Panc1 (cell line): ENCODE measurements around the gene IFNA14. TPM values are rescaled to one million over a fixed set of nuclear protein-coding genes. Genes with fewer than 3 reads are reported as not detected.
"Not testable (repeated sequence)": the region's sequence is repeated elsewhere in the genome, so short reads cannot be mapped to it uniquely, and the experiment has no call there.

Experiments
- ATAC-seq: fragments of 200-7000 bp; cut with Tn5 transposase; 2 replicates; pipeline ENCODE4 v1.9.1; 2020; ENCODE audit warnings: mild to moderate bottlenecking, moderate library complexity
- BruUV-seq: library from RNA; stranded (reverse); fragments of 400-500 nt; replicated peaks from 2 replicates; lab custom pipeline; 2021; lab: Mats Ljungman, UMichigan
- CTCF ChIA-PET: fragments of 300-600 bp; sonication (Branson Sonifier 250); formaldehyde crosslinking; loops from one replicate; lab custom pipeline; 2022; ENCODE audit warnings: antibody characterized with exemption; lab: Charles Lee
- POLR2A ChIA-PET: fragments of 300-600 bp; sonication (Branson Sonifier 250); formaldehyde crosslinking; loops from one replicate; lab custom pipeline; 2022; ENCODE audit warnings: antibody characterized with exemption; lab: Charles Lee
- DNase-seq: peaks from one replicate; pipeline ENCODE4 v3.0.0-alpha.2; 2010; ENCODE audit warnings: low read depth, low spot score
- H3K27ac ChIP-seq: 2 replicates; pipeline ENCODE4 v1.5.1; 2011; ENCODE audit warnings: mild to moderate bottlenecking, low read length, inconsistent platforms
- H3K27me3 ChIP-seq: fragments of 200-500 bp; sonication (Bioruptor generic); 2 replicates; pipeline ENCODE4 v1.6.0; 2014; ENCODE audit warnings: low read length, inconsistent platforms; ENCODE audit not compliant: control insufficient read depth, insufficient read depth
- H3K36me3 ChIP-seq: fragments of 200-500 bp; sonication (Bioruptor generic); 2 replicates; pipeline ENCODE4 v1.5.1; 2014; ENCODE audit warnings: inconsistent platforms, mild to moderate bottlenecking, low read length, moderate library complexity; ENCODE audit not compliant: control insufficient read depth, insufficient read depth
- H3K4me1 ChIP-seq: 2 replicates; pipeline ENCODE4 v1.5.1; 2011; ENCODE audit warnings: inconsistent platforms, mild to moderate bottlenecking, low read length, moderate library complexity; ENCODE audit not compliant: control insufficient read depth, insufficient read depth
- H3K4me3 ChIP-seq, 2 experiments: 2 replicates each; pipeline ENCODE4 v1.5.1; 2011 to 2012; ENCODE audit warnings: low read depth in 2 of 2, low read length in 2 of 2, mild to moderate bottlenecking in 2 of 2, inconsistent platforms in 1 of 2, moderate library complexity in 1 of 2
- H3K9me3 ChIP-seq: fragments of 200-500 bp; sonication (Bioruptor generic); 2 replicates; pipeline ENCODE4 v1.5.1; 2014; ENCODE audit warnings: low read depth, mild to moderate bottlenecking, inconsistent platforms, low read length, moderate library complexity; ENCODE audit not compliant: control insufficient read depth, insufficient read depth
- POLR2AphosphoS5 ChIP-seq: IDR thresholded peaks from 2 replicates; pipeline ENCODE4 v1.6.1; 2012; ENCODE audit warnings: mild to moderate bottlenecking, low read depth, low read length, moderate library complexity
- SIN3A ChIP-seq: IDR thresholded peaks from 2 replicates; pipeline ENCODE4 v1.6.1; 2012; ENCODE audit warnings: low read depth, mild to moderate bottlenecking, low read length, moderate library complexity, borderline replicate concordance; ENCODE audit not compliant: insufficient read depth
- TCF7L2 ChIP-seq: IDR thresholded peaks from 2 replicates; pipeline ENCODE4 v1.6.1; 2011; ENCODE audit warnings: mild to moderate bottlenecking, low read depth, low read length, inconsistent platforms
- in situ Hi-C: cut with HindIII; loops from 2 replicates; pipeline ENCODE4 v1.10.0; 2016; ENCODE audit warnings: low sequenced_read_pairs, low pct_unique_long_range_greater_than_20kb
- intact Hi-C: fragments of 100-400 bp; cut with micrococcal nuclease; formaldehyde crosslinking; loops from one replicate; pipeline ENCODE4 v1.10.0; 2022; ENCODE audit not compliant: unreplicated experiment
- total RNA-seq: library from RNA; stranded (reverse); gene quantifications from one replicate; pipeline ENCODE4 v1.2.1, GENCODE V29; 2021; ENCODE audit not compliant: unreplicated experiment
- TF ChIP-seq, protein P1 (sequence below): fragments of 450-650 bp; IDR thresholded peaks from 2 replicates; pipeline ENCODE4 v1.5.1; 2017; ENCODE audit warnings: mild to moderate bottlenecking
- TF ChIP-seq, protein P2 (sequence below), 2 experiments: IDR thresholded peaks; 2 replicates each; pipeline ENCODE4 v1.6.1; 2011 to 2012; ENCODE audit warnings: low read depth in 2 of 2, control low read depth in 1 of 2, low read length in 1 of 2, mild to moderate bottlenecking in 1 of 2, moderate library complexity in 1 of 2; ENCODE audit not compliant: insufficient read depth in 1 of 2

Gene IFNA14
- total RNA-seq, 1 experiment from 2014 or later: not detected

DNA sequence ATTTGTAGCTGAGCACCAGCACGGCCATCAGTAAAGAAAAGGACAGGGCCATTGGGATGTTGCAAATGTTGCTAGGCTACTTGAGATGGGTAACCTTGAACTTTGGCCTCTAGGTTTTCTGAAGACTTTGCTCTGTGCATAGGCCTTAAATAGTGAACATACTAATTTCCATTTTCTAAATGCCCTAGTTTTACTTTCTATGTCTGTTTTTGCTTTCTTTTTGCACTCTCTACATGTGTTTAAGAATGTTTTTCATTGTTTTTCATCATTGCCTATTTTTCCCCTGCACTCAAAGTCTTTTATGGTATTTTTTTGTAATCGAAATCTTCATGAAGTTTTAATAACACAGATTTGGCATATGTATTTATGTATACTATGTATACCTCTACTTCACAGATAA lies 11.7 kb downstream of the IFNA14 start, which contains the start of gene IFNA17:
Gene IFNA17 (minus strand): TSS at position 101 of the 400 bp plus-strand sequence. CDS start 49 bp downstream, at position 52.
- no peak for DNase-seq
- no peak for ATAC-seq
- intact Hi-C loops: no loop called here
- H3K4me1 ChIP-seq: no peaks in the 10 kb centered on the region
- ChIA-PET POLR2A (no interaction called here), CTCF (no interaction called here)
- in situ Hi-C loops: no loop called here
- no peaks in the 10 kb centered on the region for H3K36me3 ChIP-seq
- no peaks in the 10 kb centered on the region for H3K27me3 ChIP-seq
- TF ChIP-seq POLR2AphosphoS5 (no peak), SIN3A (no peak), TCF7L2 (no peak)
- TF ChIP-seq, protein P1, sequence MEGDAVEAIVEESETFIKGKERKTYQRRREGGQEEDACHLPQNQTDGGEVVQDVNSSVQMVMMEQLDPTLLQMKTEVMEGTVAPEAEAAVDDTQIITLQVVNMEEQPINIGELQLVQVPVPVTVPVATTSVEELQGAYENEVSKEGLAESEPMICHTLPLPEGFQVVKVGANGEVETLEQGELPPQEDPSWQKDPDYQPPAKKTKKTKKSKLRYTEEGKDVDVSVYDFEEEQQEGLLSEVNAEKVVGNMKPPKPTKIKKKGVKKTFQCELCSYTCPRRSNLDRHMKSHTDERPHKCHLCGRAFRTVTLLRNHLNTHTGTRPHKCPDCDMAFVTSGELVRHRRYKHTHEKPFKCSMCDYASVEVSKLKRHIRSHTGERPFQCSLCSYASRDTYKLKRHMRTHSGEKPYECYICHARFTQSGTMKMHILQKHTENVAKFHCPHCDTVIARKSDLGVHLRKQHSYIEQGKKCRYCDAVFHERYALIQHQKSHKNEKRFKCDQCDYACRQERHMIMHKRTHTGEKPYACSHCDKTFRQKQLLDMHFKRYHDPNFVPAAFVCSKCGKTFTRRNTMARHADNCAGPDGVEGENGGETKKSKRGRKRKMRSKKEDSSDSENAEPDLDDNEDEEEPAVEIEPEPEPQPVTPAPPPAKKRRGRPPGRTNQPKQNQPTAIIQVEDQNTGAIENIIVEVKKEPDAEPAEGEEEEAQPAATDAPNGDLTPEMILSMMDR: no peak
- TF ChIP-seq, protein P2, sequence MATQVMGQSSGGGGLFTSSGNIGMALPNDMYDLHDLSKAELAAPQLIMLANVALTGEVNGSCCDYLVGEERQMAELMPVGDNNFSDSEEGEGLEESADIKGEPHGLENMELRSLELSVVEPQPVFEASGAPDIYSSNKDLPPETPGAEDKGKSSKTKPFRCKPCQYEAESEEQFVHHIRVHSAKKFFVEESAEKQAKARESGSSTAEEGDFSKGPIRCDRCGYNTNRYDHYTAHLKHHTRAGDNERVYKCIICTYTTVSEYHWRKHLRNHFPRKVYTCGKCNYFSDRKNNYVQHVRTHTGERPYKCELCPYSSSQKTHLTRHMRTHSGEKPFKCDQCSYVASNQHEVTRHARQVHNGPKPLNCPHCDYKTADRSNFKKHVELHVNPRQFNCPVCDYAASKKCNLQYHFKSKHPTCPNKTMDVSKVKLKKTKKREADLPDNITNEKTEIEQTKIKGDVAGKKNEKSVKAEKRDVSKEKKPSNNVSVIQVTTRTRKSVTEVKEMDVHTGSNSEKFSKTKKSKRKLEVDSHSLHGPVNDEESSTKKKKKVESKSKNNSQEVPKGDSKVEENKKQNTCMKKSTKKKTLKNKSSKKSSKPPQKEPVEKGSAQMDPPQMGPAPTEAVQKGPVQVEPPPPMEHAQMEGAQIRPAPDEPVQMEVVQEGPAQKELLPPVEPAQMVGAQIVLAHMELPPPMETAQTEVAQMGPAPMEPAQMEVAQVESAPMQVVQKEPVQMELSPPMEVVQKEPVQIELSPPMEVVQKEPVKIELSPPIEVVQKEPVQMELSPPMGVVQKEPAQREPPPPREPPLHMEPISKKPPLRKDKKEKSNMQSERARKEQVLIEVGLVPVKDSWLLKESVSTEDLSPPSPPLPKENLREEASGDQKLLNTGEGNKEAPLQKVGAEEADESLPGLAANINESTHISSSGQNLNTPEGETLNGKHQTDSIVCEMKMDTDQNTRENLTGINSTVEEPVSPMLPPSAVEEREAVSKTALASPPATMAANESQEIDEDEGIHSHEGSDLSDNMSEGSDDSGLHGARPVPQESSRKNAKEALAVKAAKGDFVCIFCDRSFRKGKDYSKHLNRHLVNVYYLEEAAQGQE (IDR thresholded peaks at IDR 0.05; ENCODE audit: insufficient read depth in 1 of 2, low read depth in 2 of 2, low read length in 1 of 2): no peak
- no peaks in the 10 kb centered on the region for H3K9me3 ChIP-seq
- no peak within 1 kb of the TSS for H3K4me3 ChIP-seq
- no peak within 1 kb of the TSS for H3K27ac ChIP-seq
- BruUV-seq: no TSS peak

GRCh38 chr9:21217211-21217610 lies 22.6 kb downstream of the IFNA14 start, which contains the start of gene IFNA16:
Gene IFNA16, minus strand, starts transcription at chr9:21217311. Its CDS starts 6 bp downstream, at chr9:21217305.
- H3K27ac ChIP-seq, H3K9me3 ChIP-seq, H3K4me1 ChIP-seq, in situ Hi-C loops, H3K36me3 ChIP-seq, intact Hi-C loops, BruUV-seq, H3K4me3 ChIP-seq, DNase-seq, H3K27me3 ChIP-seq, ATAC-seq, POLR2A ChIA-PET, CTCF ChIA-PET: not testable (repeated sequence)

DNA sequence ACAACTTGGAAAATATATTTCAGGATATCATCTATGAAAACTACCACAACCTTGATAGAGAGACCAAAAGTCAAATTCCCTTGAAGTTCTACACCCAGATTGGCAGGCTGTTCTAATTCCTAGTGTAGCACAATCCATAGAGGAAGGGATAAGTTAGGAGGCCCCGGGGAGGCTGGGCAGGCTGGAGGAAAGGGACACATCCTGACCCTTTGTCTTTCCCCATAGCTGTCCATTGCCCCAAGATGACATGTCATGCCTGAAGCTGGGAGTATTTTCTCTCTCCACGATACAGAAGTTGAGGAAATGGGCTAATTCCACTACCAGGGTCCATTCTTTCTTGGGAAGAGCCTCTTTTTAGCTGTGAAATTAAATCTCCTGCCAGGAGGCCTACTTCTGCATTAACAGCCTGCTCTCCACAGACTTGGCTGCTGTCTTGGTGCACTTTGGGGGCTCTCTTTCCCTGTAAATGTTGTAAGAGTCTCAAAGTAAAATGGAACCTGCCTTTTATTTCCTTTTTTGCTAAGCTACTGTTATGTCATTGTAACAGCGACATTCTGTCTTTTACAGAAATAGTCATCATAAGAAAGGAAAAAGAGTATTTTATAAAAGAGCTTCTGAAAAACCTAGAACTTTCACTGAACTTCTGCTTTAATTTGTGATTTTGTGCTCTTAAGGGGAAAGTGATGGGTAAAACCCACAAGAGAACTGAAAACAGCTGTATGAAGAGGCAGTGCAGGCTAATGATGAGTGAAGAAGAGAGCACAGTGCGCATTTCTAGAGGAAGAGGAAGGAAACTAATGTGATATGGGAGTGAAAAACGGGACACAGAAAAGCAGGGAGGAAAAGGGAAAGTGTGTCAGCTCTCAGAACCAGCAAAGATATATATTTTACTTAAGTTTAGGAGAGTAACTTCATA lies 26.1 kb downstream of the IFNA14 start:
- H3K4me3 ChIP-seq, H3K4me1 ChIP-seq, intact Hi-C loops, H3K27ac ChIP-seq, H3K9me3 ChIP-seq, H3K27me3 ChIP-seq, CTCF ChIA-PET, in situ Hi-C loops, POLR2A ChIA-PET, ATAC-seq, H3K36me3 ChIP-seq, BruUV-seq: not testable (repeated sequence)
- peak; percentile 1 for DNase-seq
- TF ChIP-seq, protein P1: peak; percentile 12; the same call in 1 of the 2 replicates

DNA sequence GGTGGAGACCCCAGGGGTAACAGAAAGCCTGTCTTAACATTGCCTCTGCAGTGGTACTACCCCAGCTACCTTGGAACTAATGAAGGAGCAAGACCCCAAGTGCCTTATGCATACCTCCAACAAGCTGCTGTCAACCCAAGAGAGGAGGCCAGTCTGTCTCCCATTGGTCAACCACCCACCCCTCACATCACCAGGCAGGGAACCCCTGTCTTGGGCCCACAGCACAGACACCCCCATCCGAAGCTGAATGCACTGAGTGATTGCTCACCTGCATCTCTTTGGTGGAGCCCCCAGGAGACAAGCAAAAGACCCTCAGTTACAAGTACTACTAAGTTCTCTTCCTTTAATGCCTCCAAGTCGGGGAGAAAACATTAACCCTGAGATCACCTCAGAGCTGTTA lies 27.6 kb downstream of the IFNA14 start:
- CTCF ChIA-PET, BruUV-seq, intact Hi-C loops, H3K4me3 ChIP-seq, DNase-seq, ATAC-seq, H3K36me3 ChIP-seq, H3K27me3 ChIP-seq, H3K4me1 ChIP-seq, in situ Hi-C loops, POLR2A ChIA-PET, H3K27ac ChIP-seq, H3K9me3 ChIP-seq: not testable (repeated sequence)
